DOHH2 (cell line): Measurements from ENCODE around the gene NAV2.

Source experiments
- H3F3A ChIP-seq: fragments of 200-600 bp; sonication (generic), shearing (Covaris generic); 2 replicates; pipeline ENCODE4 v1.6.0; 2016; ENCODE audit warnings: antibody characterized with exemption, mild to moderate bottlenecking; ENCODE audit not compliant: control insufficient read depth, insufficient read depth
- H3K27ac ChIP-seq: fragments of 200-600 bp; sonication (generic); 2 replicates; pipeline ENCODE4 v1.5.1; 2014; ENCODE audit warnings: low read depth, mild to moderate bottlenecking, low read length, moderate library complexity
- H3K27me3 ChIP-seq: fragments of 200-600 bp; sonication (generic); 2 replicates; pipeline ENCODE4 v1.6.1; 2014; ENCODE audit warnings: mild to moderate bottlenecking, low read length, mixed read lengths; ENCODE audit not compliant: control insufficient read depth
- H3K36me3 ChIP-seq: fragments of 200-600 bp; sonication (generic); 2 replicates; pipeline ENCODE4 v1.6.1; 2014; ENCODE audit warnings: mild to moderate bottlenecking, low read length, moderate library complexity, mixed read lengths; ENCODE audit not compliant: control insufficient read depth
- H3K4me1 ChIP-seq: fragments of 200-600 bp; sonication (generic); 2 replicates; pipeline ENCODE4 v1.6.1; 2014; ENCODE audit warnings: mild to moderate bottlenecking, low read length, mixed read lengths; ENCODE audit not compliant: control insufficient read depth
- H3K4me2 ChIP-seq: fragments of 200-600 bp; sonication (generic); 2 replicates; pipeline ENCODE4 v1.6.0; 2014; ENCODE audit warnings: mild to moderate bottlenecking, low read length, moderate library complexity
- H3K4me3 ChIP-seq: fragments of 200-600 bp; sonication (generic); 2 replicates; pipeline ENCODE4 v1.5.1; 2014; ENCODE audit warnings: mild to moderate bottlenecking, low read length, mixed read lengths
- H3K79me2 ChIP-seq: fragments of 200-600 bp; sonication (generic); 2 replicates; pipeline ENCODE4 v1.6.1; 2014; ENCODE audit warnings: mild to moderate bottlenecking, low read length, mixed read lengths; ENCODE audit not compliant: control insufficient read depth
- H3K9me2 ChIP-seq: fragments of 200-600 bp; sonication (generic); replicated peaks from 2 replicates; pipeline ENCODE4 v1.6.1; 2014; ENCODE audit warnings: mild to moderate bottlenecking, low read length, mixed read lengths; ENCODE audit not compliant: control insufficient read depth
- H3K9me3 ChIP-seq: fragments of 200-600 bp; sonication (generic); 2 replicates; pipeline ENCODE4 v1.6.1; 2014; ENCODE audit warnings: antibody characterized with exemption, low read length, mixed read lengths; ENCODE audit not compliant: control insufficient read depth, insufficient read depth
- H4K20me1 ChIP-seq: fragments of 200-600 bp; sonication (generic); 2 replicates; pipeline ENCODE4 v1.6.0; 2014; ENCODE audit warnings: low read depth, mild to moderate bottlenecking, antibody characterized with exemption, low read length, moderate library complexity; ENCODE audit not compliant: control insufficient read depth, insufficient read depth
- CTCF ChIP-seq: fragments of 200-600 bp; sonication (generic); IDR thresholded peaks from one replicate; pipeline ENCODE4 v1.5.1; 2014; ENCODE audit warnings: antibody characterized with exemption, mild to moderate bottlenecking, low read depth, low read length; ENCODE audit not compliant: poor library complexity, severe bottlenecking
- EZH2phosphoT487 ChIP-seq: fragments of 200-600 bp; sonication (generic); IDR thresholded peaks from 2 replicates; pipeline ENCODE4 v1.6.1; 2017; ENCODE audit warnings: borderline replicate concordance, mild to moderate bottlenecking, antibody characterized with exemption, low read length, moderate library complexity, mixed read lengths

NAV2 gene

DNA sequence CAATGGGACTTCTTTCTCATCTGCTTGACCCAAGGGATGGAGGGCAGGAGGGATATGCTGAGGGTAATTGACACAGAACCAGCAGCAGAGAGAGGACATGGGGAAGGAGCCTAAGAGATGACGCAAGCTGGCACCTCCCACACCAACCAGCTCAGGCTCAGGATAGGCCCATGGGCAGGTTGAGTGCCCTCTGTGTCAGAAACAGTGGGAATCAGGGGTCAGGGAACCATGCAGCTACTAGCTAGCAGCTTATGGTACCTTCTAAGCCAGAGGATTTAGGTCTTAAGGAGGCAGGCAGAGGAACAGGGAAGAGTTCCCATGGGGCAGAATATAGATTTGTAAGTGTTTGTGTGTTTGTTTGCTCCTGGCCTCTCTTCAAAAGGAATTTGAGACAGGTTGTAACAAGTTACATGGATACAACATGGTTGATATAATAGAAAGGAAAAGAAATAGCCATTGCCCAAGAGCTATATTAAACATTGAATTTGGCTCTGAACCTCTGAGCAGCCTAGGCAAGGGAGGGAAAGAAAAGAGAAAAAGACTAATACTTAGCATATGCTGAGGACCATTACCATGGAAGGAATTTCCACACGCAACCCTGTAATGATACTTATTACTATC is 39.9 kb upstream of the NAV2 start:
- Histone ChIP-seq H3K79me2 (no peaks in the 10 kb centered on the region), H3K4me3 (no peak overlapping the region), H3K27me3 (no peaks in the 10 kb centered on the region), H3K9me2 (no peaks in the 10 kb centered on the region), H3K4me2 (no peak overlapping the region), H3K4me1 (no peaks in the 10 kb centered on the region), H3K36me3 (no peaks in the 10 kb centered on the region), H3K9me3 (no peaks in the 10 kb centered on the region), H3K27ac (no peak overlapping the region), H3F3A (no peaks in the 10 kb centered on the region), H4K20me1 (no peaks in the 10 kb centered on the region)
- TF ChIP-seq CTCF (no peak), EZH2phosphoT487 (no peak)

- H3K27me3 ChIP-seq = no peaks in the 10 kb centered on the region
- no peak overlapping the region for H3K27ac ChIP-seq
- H3K4me2 ChIP-seq = no peak overlapping the region
- no peaks in the 10 kb centered on the region for H3F3A ChIP-seq
- no peak overlapping the region for H3K4me3 ChIP-seq
- no peaks in the 10 kb centered on the region for H3K9me2 ChIP-seq
- H4K20me1 ChIP-seq = no peaks in the 10 kb centered on the region
- no peaks in the 10 kb centered on the region for H3K4me1 ChIP-seq
- no peak for TF ChIP-seq CTCF
- TF ChIP-seq EZH2phosphoT487 = no peak
- no peaks in the 10 kb centered on the region for H3K79me2 ChIP-seq
- H3K9me3 ChIP-seq = no peaks in the 10 kb centered on the region
- no peaks in the 10 kb centered on the region for H3K36me3 ChIP-seq
Measured at GRCh38 chr11:19673924-19674729, 38.5 kb upstream of the NAV2 start.

GRCh38 chr11:19674836-19675235 is 37.8 kb upstream of the NAV2 start:
- Histone ChIP-seq H3K79me2 (no peaks in the 10 kb centered on the region), H3K9me2 (no peaks in the 10 kb centered on the region), H3F3A (no peaks in the 10 kb centered on the region), H3K4me2 (no peak overlapping the region), H3K27me3 (no peaks in the 10 kb centered on the region), H4K20me1 (no peaks in the 10 kb centered on the region), H3K36me3 (no peaks in the 10 kb centered on the region), H3K4me1 (no peaks in the 10 kb centered on the region), H3K4me3 (no peak overlapping the region), H3K9me3 (no peaks in the 10 kb centered on the region), H3K27ac (no peak overlapping the region)
- no peak for TF ChIP-seq EZH2phosphoT487
- no peak for TF ChIP-seq CTCF
